HL-60/S4 treated with retinoic acid at 250 ng/mL for 4 days and 3 days (cell line): ENCODE results near the gene SLC41A3.
"Not testable (repeated sequence)": the region's sequence is repeated elsewhere in the genome, so short reads cannot be mapped to it uniquely, and the experiment has no call there.

ENCODE experiments used
- in situ Hi-C: fragments of 300-500 bp; cut with MboI; formaldehyde crosslinking; loops from 2 replicates; pipeline ENCODE4 v1.7.0; 2022; ENCODE audit warnings: low sequenced_read_pairs

SLC41A3 gene

GRCh38 chr3:126008219-126008618 lies 75.7 kb downstream of the SLC41A3 start:
- in situ Hi-C loops: no loop called here

- in situ Hi-C loops: no loop called here
These were observed 78.0 kb downstream of the SLC41A3 start for GRCh38 chr3:126005951-126006350.

DNA sequence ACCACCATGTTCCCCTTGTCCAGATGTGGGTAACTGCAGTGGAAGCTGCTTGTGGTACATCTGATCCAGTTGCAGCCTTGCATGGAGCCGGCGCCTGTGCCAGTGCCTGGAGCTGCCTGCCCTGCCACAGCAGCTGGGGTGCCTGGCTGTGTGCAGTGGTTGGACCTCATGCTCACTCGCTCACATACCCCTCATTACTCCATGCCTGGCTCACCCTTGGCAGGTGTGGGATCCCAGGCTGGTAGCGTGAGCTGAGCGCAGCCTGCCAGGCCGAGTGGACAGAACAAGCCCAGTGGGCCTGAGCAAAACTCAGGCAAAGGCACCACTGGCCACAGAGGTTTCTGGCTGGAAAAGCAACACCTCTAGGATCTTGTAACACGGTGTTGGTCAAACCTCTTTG lies 79.2 kb downstream of the SLC41A3 start:
- in situ Hi-C loops: no loop called here

DNA sequence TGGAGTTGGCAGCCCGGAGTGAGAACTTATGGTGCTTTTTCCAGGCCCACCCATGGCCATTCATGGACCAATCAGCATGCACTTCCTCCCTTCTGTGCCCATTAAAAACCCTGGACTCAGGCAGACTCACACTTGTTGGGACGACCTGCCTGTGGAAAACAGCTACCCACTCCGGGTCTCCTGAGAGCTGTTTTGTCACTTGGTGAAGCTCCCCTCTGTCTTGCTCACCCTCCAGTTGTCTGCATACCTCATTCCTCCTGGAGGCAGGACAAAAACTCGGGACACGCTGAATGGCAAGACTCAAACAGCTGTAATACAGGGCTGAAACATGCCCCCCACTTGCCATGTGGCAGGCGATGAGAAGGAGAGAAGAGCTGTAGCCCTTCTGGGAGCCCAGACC lies 79.7 kb downstream of the SLC41A3 start:
- in situ Hi-C loops: no loop called here

DNA sequence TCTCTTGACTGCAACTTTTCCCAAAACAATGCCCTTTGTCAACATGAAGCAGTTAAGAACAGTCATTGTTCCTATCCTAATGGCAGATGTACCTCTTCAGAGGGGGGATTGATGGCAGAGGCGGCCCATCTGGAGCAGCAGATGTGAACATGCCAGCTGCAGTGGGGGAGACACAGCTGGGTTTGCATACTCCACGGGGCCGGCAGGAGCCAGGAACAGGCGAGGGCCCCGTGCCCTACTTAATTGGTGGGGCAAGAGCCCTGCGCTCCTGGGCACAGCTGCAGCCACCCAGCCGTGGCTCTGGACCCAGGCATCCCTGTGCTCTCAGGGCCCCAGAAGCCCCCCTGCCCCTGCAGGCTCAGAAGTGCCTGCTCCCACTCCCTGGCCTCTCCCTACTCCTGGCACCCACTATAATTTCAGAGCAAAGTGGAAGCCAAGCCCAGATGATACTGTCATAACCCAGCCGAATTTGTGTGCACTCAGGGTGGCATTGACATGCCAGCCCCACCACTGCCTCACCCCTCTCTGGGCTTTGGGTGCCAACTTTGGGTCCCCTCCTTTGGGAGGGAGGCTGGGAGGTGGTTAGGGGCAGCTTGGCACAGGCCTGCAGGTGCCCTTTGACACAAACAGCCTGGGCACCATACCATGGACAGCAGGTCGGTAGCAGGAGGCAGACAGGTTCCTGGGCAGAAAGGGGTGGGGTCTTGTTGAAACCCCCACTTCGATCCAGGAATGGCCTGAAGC lies 80.3 kb downstream of the SLC41A3 start:
- in situ Hi-C loops: no loop called here

DNA sequence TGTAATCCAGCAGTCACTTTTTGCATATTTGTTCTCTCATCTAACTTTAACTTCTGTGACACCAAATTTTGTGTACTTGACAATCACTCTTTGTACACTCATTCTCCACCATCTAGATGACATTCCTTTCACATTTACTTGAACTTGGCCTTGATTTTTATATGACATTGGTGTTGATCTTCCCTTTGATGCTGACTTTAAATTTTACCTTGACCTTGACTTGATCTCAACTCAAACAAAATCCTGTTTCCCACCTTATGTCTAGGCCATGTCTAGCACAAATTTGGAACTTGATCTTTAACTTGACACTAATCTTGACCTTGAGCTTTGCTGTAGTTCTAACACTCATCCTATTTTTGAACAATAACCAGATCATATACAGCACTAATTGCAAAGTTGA lies 81.7 kb downstream of the SLC41A3 start:
- in situ Hi-C loops: no loop called here

DNA sequence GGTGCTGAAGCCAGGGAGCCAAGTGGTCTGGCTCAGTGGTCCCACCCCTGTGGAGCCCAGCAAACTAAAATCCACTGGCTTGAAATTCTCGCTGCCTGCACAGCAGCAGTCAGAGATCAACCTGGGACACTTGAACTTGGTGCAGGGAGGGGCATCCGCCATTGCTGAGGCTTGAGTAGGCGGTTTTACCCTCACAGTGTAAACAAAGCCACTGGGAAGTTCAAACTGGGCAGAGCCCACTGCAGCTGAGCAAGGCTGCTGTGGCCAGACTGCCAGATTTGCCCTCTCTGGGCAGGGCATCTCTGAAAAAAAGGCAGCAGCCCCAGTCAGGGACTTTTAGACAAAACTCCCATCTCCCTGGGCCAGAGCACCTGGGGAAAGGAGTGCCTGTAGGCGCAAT lies 87.2 kb downstream of the SLC41A3 start:
- in situ Hi-C loops: not testable (repeated sequence)

- in situ Hi-C loops: no loop called here
These were observed 93.5 kb downstream of the SLC41A3 start for GRCh38 chr3:125990253-125990970.

DNA sequence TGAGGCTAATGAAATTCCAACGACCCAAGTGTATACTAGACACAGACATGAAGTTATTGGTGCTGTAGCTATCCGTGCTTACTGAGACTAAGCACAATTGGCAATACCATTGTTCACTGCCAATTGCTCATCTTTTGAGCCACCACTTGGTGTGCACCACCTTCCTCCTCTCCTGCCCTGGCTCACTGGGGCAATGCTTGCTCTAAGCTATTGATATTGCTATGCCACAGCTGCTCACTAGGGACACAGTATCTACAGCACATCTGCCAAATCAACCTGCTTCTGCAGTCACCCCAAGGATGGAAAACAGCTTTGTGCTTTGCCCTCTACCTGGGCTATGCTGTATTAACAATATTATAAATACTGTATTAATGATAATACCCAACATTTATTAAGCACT lies 99.0 kb downstream of the SLC41A3 start:
- in situ Hi-C loops: not testable (repeated sequence)

GRCh38 chr3:125977104-125977503 lies 106.8 kb downstream of the SLC41A3 start:
- in situ Hi-C loops: not testable (repeated sequence)

- in situ Hi-C loops: not testable (repeated sequence)
These were observed 107.9 kb downstream of the SLC41A3 start for GRCh38 chr3:125976003-125976390.

- in situ Hi-C loops: not testable (repeated sequence)
These were observed 108.5 kb downstream of the SLC41A3 start for GRCh38 chr3:125975245-125976002.

GRCh38 chr3:125971997-125972944 lies 111.7 kb downstream of the SLC41A3 start:
- in situ Hi-C loops: not testable (repeated sequence)

DNA sequence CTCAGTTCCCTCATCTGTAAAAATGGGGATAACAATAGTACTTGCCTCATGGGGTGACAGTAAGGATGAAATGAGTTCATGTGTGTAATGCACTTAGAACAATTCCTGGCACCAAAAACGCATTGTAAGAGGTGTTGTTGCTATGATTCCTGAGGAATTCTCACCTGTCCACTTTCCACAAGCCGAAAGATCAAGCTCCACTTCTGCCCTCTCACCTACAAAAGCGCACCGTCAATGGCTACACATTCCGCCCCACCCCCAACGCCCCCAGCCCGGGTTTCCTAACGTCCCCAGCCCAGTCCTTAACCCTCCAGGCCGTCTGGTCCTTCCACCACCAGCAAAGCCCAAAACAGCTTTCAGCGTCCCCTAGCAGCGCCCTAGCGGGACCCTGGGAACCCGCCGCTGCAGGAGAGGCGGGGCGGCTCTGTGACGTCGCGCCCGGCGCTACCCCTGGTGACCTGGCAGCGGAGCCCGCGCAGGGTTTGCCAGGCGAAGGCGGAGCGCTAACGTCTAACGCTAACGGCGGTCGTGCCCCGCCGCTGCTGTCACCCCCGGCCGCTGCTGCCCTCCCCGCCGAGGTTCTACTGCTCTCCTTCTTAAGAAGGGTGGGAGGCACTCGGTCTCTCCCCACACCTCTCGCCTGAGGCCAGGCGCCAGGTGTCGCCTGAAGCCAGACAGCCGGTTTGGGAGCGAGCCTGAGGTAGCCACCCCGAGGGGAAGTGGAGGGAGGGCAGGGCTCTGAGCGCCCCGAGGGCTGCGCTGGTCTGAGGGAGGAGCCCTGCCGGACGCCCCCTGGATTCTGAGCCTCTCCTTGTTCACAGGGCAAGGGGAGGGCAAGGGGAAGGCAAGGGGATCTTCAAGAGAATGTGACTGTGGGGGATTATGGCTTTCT lies 115.0 kb downstream of the SLC41A3 start, which contains the start of gene ROPN1B:
Gene ROPN1B, plus strand, starts transcription at position 478 of the 892 bp plus-strand sequence. CDS start 2,877 bp downstream, outside the sequence.
- in situ Hi-C loops: not testable (repeated sequence)

DNA sequence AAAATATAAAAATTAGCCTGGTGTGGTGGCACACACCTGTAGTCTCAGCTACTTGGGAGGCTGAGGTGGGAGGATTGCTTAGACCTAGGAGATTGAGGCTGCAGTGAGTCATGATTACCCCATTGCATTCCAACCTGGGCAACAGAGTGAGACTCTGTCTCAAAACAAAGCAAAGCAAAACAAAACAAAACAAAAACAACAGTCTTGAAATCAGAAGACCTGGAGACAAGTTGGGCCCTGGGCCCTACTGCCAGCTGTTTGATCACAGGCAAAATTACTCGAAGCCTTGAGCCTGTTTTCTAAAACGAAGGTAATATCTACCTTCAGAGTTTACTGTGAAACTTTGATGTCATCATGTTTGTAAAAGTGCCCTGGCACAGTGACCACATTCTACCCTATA lies 115.8 kb downstream of the SLC41A3 start:
- in situ Hi-C loops: not testable (repeated sequence)

GRCh38 chr3:125967156-125967555 lies 116.8 kb downstream of the SLC41A3 start:
- in situ Hi-C loops: no loop called here

DNA sequence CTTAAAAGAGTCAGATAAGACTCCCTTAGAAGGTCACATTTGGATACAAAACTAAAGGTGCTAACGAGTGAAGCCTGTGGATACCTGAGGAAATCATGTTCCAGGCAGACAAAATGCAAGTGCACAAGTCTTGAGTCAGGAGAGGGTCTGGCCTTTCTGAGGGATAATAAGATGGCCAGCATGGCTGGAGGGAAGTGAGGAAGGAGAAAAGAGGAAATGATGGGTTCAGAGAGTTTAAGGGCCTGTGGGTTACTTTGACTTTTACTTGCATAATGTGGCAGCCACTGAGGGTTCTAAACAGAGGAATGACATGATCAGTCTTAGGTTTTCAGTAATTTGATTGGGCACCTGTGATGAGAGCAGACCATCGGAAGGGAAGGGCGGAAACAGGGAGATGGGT lies 118.4 kb downstream of the SLC41A3 start:
- in situ Hi-C loops: no loop called here

GRCh38 chr3:125963834-125964233 lies 120.1 kb downstream of the SLC41A3 start:
- in situ Hi-C loops: not testable (repeated sequence)

- in situ Hi-C loops: no loop called here
These were observed 122.7 kb downstream of the SLC41A3 start for GRCh38 chr3:125961289-125961589.
